ENCODE results near the gene IGFBP7.

DNA sequence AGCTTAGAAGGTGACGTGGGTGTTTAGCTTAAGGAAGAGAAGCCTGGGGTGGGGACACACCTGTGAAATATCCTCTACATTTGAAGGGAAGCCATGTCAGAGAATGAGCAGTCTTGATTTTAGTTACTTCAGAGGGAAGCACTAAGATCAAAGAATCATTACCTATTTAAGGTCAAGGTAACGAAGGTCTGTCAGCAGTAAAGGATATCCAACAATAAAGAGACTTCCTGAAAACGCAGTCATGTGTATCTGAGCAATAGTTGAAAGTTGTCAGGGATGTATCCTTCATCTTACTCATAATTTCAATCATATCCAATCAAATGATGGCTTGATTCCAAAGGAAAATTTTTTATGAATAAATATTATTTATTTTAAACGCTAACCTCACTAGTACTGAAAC lies 33.5 kb downstream of the IGFBP7 start:
- TF ChIP-seq, protein P1, sequence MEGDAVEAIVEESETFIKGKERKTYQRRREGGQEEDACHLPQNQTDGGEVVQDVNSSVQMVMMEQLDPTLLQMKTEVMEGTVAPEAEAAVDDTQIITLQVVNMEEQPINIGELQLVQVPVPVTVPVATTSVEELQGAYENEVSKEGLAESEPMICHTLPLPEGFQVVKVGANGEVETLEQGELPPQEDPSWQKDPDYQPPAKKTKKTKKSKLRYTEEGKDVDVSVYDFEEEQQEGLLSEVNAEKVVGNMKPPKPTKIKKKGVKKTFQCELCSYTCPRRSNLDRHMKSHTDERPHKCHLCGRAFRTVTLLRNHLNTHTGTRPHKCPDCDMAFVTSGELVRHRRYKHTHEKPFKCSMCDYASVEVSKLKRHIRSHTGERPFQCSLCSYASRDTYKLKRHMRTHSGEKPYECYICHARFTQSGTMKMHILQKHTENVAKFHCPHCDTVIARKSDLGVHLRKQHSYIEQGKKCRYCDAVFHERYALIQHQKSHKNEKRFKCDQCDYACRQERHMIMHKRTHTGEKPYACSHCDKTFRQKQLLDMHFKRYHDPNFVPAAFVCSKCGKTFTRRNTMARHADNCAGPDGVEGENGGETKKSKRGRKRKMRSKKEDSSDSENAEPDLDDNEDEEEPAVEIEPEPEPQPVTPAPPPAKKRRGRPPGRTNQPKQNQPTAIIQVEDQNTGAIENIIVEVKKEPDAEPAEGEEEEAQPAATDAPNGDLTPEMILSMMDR (conservative IDR thresholded peaks at IDR 0.05; ENCODE audit: low read length), result no peak
- no peak for TF ChIP-seq EZH2phosphoT487 (IDR thresholded peaks at IDR 0.05; ENCODE audit: borderline replicate concordance, low read depth, low read length)
